GM18909 (cell line): Measurements from ENCODE around the gene LRCOL1.
"Not testable (repeated sequence)": the region's sequence is repeated elsewhere in the genome, so short reads cannot be mapped to it uniquely, and the experiment has no call there.

Source experiments
- ATAC-seq: cut with Tn5 transposase; IDR thresholded peaks from one replicate; pipeline ENCODE4 v1.9.1; 2021; ENCODE audit warnings: mild to moderate bottlenecking; ENCODE audit not compliant: unreplicated experiment, poor library complexity

The LRCOL1 gene

GRCh38 chr12:132603240-132604150 is 6.9 kb downstream of the LRCOL1 start:
- ATAC-seq: no peak

GRCh38 chr12:132602572-132603239 is 7.7 kb downstream of the LRCOL1 start:
- no peak for ATAC-seq

- no peak for ATAC-seq
These were observed 9.1 kb downstream of the LRCOL1 start for GRCh38 chr12:132601171-132601883.

GRCh38 chr12:132600048-132601032 is 10.0 kb downstream of the LRCOL1 start:
- ATAC-seq: no peak

GRCh38 chr12:132599502-132599901 is 10.9 kb downstream of the LRCOL1 start:
- not testable (repeated sequence) for ATAC-seq

GRCh38 chr12:132597333-132598316 is 12.8 kb downstream of the LRCOL1 start:
- no peak for ATAC-seq

- ATAC-seq: no peak
These were observed 14.4 kb downstream of the LRCOL1 start for GRCh38 chr12:132596016-132596415.

GRCh38 chr12:132595183-132595582 is 15.2 kb downstream of the LRCOL1 start:
- ATAC-seq: no peak

GRCh38 chr12:132593938-132594358 is 16.4 kb downstream of the LRCOL1 start:
- no peak for ATAC-seq

GRCh38 chr12:132593521-132593920 is 16.9 kb downstream of the LRCOL1 start:
- no peak for ATAC-seq

GRCh38 chr12:132593071-132593470 is 17.3 kb downstream of the LRCOL1 start:
- ATAC-seq: no peak

GRCh38 chr12:132592282-132592970 is 18.0 kb downstream of the LRCOL1 start:
- no peak for ATAC-seq

- ATAC-seq: no peak
These were observed 19.1 kb downstream of the LRCOL1 start for GRCh38 chr12:132591107-132591935.

GRCh38 chr12:132588821-132589669 is 21.3 kb downstream of the LRCOL1 start:
- ATAC-seq: no peak

- no peak for ATAC-seq
These were observed 22.1 kb downstream of the LRCOL1 start for GRCh38 chr12:132588319-132588718.

- ATAC-seq: no peak
These were observed 22.6 kb downstream of the LRCOL1 start for GRCh38 chr12:132587781-132588180.
